ENCODE data around the gene LRIT1.

- TF ChIP-seq, protein P1, sequence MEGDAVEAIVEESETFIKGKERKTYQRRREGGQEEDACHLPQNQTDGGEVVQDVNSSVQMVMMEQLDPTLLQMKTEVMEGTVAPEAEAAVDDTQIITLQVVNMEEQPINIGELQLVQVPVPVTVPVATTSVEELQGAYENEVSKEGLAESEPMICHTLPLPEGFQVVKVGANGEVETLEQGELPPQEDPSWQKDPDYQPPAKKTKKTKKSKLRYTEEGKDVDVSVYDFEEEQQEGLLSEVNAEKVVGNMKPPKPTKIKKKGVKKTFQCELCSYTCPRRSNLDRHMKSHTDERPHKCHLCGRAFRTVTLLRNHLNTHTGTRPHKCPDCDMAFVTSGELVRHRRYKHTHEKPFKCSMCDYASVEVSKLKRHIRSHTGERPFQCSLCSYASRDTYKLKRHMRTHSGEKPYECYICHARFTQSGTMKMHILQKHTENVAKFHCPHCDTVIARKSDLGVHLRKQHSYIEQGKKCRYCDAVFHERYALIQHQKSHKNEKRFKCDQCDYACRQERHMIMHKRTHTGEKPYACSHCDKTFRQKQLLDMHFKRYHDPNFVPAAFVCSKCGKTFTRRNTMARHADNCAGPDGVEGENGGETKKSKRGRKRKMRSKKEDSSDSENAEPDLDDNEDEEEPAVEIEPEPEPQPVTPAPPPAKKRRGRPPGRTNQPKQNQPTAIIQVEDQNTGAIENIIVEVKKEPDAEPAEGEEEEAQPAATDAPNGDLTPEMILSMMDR (IDR thresholded peaks at IDR 0.05; ENCODE audit: low read depth, low read length): no peak
- TF ChIP-seq MYC (IDR thresholded peaks at IDR 0.05; ENCODE audit: low read depth, low read length) (no peak), POLR2A (IDR thresholded peaks at IDR 0.05; ENCODE audit: extremely low read depth, insufficient read length) (no peak)
Observed at GRCh38 chr10:84263716-84264115, 22.4 kb upstream of the LRIT1 start.
